Stimulated activated CD8-positive, alpha-beta memory T cell treated with anti-CD3 and anti-CD28 coated beads, Interleukin-12 subunit alpha, Interleukin-12 subunit beta, amount 100 ng/mL, for 1 hour (primary cell): ENCODE results near the gene UGT2B7.
"Not testable (repeated sequence)": the region's sequence is repeated elsewhere in the genome, so short reads cannot be mapped to it uniquely, and the experiment has no call there.

Experiments
- DNase-seq: peaks from one replicate; pipeline ENCODE4 v3.0.0-alpha.2; 2020; ENCODE audit warnings: low read depth

UGT2B7 gene

GRCh38 chr4:69088473-69088872 lies 7.8 kb upstream of the UGT2B7 start:
- DNase-seq = no peak

GRCh38 chr4:69089388-69089787 lies 6.9 kb upstream of the UGT2B7 start:
- no peak for DNase-seq

- DNase-seq = no peak
Observed at GRCh38 chr4:69092190-69092589, 4.1 kb upstream of the UGT2B7 start.

GRCh38 chr4:69092980-69093568 lies 3.2 kb upstream of the UGT2B7 start:
- no peak for DNase-seq

- DNase-seq = no peak
Observed at GRCh38 chr4:69093681-69094080, 2.6 kb upstream of the UGT2B7 start.

- no peak for DNase-seq
Observed at GRCh38 chr4:69095301-69095731, 958 bp upstream of the UGT2B7 start.

GRCh38 chr4:69096810-69097209 lies 536 bp downstream of the UGT2B7 start:
- DNase-seq = no peak

- DNase-seq = no peak
Observed at GRCh38 chr4:69098470-69098869, 2.2 kb downstream of the UGT2B7 start.

- no peak for DNase-seq
Observed at GRCh38 chr4:69099910-69100309, 3.6 kb downstream of the UGT2B7 start.

- DNase-seq = not testable (repeated sequence)
Observed at GRCh38 chr4:69102668-69103067, 6.4 kb downstream of the UGT2B7 start.

- no peak for DNase-seq
Observed at GRCh38 chr4:69104719-69105275, 8.5 kb downstream of the UGT2B7 start.

- not testable (repeated sequence) for DNase-seq
Observed at GRCh38 chr4:69115151-69115850, 19.0 kb downstream of the UGT2B7 start.

GRCh38 chr4:69115851-69116213 lies 19.6 kb downstream of the UGT2B7 start:
- DNase-seq = no peak

- DNase-seq = no peak
Observed at GRCh38 chr4:69116645-69117321, 20.5 kb downstream of the UGT2B7 start.

- no peak for DNase-seq
Observed at GRCh38 chr4:69120870-69121269, 24.6 kb downstream of the UGT2B7 start.

- no peak for DNase-seq
Observed at GRCh38 chr4:69122476-69122875, 26.2 kb downstream of the UGT2B7 start.

GRCh38 chr4:69124941-69125340 lies 28.7 kb downstream of the UGT2B7 start:
- DNase-seq = no peak

GRCh38 chr4:69126024-69126423 lies 29.8 kb downstream of the UGT2B7 start:
- DNase-seq = no peak

GRCh38 chr4:69133993-69134392 lies 37.7 kb downstream of the UGT2B7 start:
- no peak for DNase-seq

GRCh38 chr4:69134471-69134870 lies 38.2 kb downstream of the UGT2B7 start:
- no peak for DNase-seq

GRCh38 chr4:69141320-69141719 lies 45.0 kb downstream of the UGT2B7 start:
- no peak for DNase-seq

GRCh38 chr4:69147334-69147733 lies 51.1 kb downstream of the UGT2B7 start:
- no peak for DNase-seq

GRCh38 chr4:69154021-69154420 lies 57.7 kb downstream of the UGT2B7 start:
- DNase-seq = no peak
